ENCODE measurements around the gene ASB18.

The ASB18 gene

GRCh38 chr2:236172255-236173035 lies 91.8 kb downstream of the ASB18 start:
- no peak for DNase-seq

- no peak for DNase-seq
Measured at GRCh38 chr2:236171680-236172254, 92.4 kb downstream of the ASB18 start.

GRCh38 chr2:236171181-236171679 lies 93.0 kb downstream of the ASB18 start:
- no peak for DNase-seq

GRCh38 chr2:236170590-236171165 lies 93.5 kb downstream of the ASB18 start:
- no peak for DNase-seq

- DNase-seq = no peak
Measured at GRCh38 chr2:236169741-236170589, 94.2 kb downstream of the ASB18 start.

- no peak for DNase-seq
Measured at GRCh38 chr2:236169151-236169721, 95.0 kb downstream of the ASB18 start.

- no peak for DNase-seq
Measured at GRCh38 chr2:236168110-236169080, 95.8 kb downstream of the ASB18 start, which contains the start of gene GBX2. Gene GBX2 (minus strand): TSS chr2:236168386. CDS start chr2:236167971, 415 bp downstream.

GRCh38 chr2:236167297-236168109 lies 96.7 kb downstream of the ASB18 start:
- DNase-seq = no peak

- no peak for DNase-seq
Measured at GRCh38 chr2:236166796-236167296, 97.4 kb downstream of the ASB18 start.

- no peak for DNase-seq
Measured at GRCh38 chr2:236165842-236166795, 98.1 kb downstream of the ASB18 start.

- no peak for DNase-seq
Measured at GRCh38 chr2:236164925-236165841, 99.0 kb downstream of the ASB18 start.

GRCh38 chr2:236164201-236164924 lies 99.8 kb downstream of the ASB18 start:
- DNase-seq = no peak

GRCh38 chr2:236163471-236164200 lies 100.6 kb downstream of the ASB18 start:
- DNase-seq = no peak

GRCh38 chr2:236162882-236163470 lies 101.2 kb downstream of the ASB18 start:
- DNase-seq = no peak

GRCh38 chr2:236162031-236162845 lies 102.0 kb downstream of the ASB18 start:
- DNase-seq = no peak

All from activated gamma-delta T cell treated with Interleukin-2 at 50 U/mL for 16 hours (primary cell).